NOMO-1 (cell line): ENCODE data around the gene CARMIL3.
"Not testable (repeated sequence)": the region's sequence is repeated elsewhere in the genome, so short reads cannot be mapped to it uniquely, and the experiment has no call there.

Experiments
- DNase-seq, 2 experiments: peaks; one replicate each; lab custom pipeline; 2025; ENCODE audit not compliant: unreplicated experiment in 2 of 2; lab: John Stamatoyannopoulos, UW

CARMIL3 gene, protein sequence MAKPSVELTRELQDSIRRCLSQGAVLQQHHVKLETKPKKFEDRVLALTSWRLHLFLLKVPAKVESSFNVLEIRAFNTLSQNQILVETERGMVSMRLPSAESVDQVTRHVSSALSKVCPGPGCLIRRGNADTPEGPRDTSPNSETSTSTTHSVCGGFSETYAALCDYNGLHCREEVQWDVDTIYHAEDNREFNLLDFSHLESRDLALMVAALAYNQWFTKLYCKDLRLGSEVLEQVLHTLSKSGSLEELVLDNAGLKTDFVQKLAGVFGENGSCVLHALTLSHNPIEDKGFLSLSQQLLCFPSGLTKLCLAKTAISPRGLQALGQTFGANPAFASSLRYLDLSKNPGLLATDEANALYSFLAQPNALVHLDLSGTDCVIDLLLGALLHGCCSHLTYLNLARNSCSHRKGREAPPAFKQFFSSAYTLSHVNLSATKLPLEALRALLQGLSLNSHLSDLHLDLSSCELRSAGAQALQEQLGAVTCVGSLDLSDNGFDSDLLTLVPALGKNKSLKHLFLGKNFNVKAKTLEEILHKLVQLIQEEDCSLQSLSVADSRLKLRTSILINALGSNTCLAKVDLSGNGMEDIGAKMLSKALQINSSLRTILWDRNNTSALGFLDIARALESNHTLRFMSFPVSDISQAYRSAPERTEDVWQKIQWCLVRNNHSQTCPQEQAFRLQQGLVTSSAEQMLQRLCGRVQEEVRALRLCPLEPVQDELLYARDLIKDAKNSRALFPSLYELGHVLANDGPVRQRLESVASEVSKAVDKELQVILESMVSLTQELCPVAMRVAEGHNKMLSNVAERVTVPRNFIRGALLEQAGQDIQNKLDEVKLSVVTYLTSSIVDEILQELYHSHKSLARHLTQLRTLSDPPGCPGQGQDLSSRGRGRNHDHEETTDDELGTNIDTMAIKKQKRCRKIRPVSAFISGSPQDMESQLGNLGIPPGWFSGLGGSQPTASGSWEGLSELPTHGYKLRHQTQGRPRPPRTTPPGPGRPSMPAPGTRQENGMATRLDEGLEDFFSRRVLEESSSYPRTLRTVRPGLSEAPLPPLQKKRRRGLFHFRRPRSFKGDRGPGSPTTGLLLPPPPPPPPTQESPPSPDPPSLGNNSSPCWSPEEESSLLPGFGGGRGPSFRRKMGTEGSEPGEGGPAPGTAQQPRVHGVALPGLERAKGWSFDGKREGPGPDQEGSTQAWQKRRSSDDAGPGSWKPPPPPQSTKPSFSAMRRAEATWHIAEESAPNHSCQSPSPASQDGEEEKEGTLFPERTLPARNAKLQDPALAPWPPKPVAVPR (N-terminal part only)

DNA sequence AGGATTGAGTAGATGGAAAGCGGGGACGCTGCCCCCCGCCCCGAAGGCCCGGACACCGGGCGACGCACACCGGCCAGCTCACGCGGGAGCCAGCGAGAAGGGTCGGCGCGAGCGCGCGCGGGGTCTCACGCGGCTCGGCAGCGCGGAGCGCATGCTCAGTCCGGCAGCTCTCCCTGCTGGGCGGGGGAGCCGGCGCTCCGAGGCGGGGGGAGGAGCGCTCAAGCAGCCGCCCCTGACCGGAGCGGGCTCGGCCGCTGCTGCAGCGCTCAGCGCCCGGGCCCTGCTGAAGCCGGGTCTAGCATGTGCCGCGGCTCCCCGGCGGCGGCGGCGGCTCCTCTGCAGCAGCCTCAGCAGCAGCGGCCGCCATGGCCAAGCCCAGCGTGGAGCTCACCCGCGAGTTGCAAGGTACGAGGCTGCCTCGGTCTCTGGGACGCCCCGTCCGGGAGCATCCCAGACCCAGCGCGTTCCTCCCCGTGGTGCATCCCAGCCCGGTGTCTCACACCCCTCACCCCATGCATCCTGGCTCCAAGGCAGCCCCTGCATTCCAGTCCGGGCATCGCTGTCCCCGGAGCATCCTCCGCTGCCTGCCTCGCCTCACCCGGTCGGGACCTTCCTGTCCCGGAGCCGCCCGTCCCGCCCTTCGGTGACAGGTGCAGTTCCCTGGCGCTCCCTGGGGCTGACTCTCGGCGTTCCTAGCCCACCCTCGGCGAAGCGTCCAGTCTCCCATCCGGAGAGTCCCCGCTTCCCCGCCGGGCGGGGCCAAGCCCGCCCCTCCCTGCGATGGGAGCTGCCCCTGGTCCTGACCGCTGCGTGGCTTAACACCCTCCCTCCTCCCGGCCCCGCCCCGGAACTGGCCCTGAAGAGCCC lies at the start of gene CARMIL3:
Gene CARMIL3 (plus strand): TSS at position 221 of the 867 bp plus-strand sequence. CDS start 145 bp downstream, at position 366.
- peak; percentile 15 to 31 for DNase-seq

- DNase-seq: not testable (repeated sequence)
Measured at GRCh38 chr14:24006471-24006816, 45.4 kb upstream of the CARMIL3 start.

- peak in 1 of 2 experiments; percentile 16 for DNase-seq
Measured at GRCh38 chr14:24006817-24007652, 44.8 kb upstream of the CARMIL3 start.

DNA sequence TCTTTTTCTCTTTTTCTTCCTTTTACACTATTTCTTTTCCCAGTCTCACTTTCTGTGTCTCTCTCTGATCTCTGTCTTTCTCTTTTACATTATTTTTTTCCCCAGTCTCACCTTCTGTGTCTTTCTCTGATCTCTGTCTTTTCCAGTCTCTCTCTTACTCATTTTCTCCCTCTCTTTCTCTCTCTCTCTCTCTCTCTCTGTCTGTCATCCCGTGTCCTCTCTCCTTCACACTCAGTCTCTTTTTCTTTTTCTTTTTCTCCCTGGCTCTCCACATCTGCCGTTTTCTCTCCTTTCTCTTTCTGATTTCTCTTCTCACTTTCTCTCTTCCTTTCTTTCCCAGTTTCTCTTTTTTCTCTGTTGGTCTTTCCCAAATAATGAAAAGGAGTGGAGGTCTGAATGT lies 40.8 kb upstream of the CARMIL3 start:
- no peak for DNase-seq

DNA sequence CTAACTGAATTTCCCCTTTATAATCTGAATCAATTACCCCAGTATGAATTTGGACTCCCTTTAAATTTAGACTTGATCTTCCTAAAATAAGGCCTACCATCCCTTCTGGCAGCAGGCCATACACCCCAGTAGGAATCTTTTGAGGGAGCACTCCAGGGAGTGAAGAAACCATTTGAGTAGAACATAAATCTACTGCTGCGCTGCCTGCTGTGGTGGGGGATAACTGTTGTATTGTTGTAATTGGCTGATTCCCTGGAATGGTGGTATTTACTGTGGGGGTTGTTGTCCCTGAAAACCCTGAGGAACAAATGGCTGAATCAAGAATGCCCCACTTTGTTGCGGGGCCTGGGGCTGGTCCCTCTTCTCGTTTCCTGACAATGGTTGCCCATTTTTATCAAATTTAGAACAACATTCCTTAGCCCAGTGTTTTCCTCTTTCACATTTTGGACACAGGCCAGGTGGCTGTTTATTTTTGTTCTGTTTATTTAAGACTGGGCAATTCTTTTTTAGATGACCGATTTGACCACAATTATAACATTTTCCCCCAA lies 39.0 kb upstream of the CARMIL3 start:
- DNase-seq: not testable (repeated sequence)

DNA sequence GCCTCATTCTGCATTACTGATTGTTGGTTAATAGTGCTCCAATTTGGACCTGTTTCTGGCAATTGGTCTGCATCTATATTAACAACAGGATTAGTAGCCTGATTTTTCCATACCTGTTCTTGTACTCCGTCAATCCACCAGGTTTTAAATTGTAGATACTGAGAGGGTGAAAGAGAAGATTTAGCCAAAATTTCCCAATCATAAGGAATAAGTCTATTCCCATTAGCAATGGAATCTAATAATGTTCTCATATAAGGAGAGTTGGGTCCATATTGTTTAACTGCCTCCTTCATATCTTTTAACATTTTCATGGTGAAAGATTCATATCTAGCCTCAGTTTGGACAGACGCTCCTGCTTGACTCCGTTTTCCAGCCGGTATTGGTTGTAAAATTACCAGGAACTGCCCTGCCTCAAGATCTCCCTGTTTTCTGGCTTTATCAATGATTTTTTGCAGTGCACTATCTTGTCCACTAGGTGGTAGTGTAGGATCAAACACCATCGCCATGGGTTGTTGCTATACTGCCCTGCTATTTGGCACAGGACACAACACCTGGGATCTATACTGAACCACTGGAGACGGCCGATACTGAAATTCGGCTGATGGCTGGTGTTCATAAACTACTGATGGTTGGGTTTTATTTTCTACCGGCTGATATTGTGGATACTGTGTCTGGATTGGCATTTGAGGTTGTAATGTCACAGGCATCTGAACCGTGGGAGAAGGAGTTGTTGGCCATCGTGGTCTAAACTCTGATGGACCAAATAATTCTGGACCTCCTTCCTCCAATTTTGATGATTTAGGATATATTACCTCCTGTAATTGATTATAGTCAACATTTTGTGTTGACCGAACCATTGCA lies 37.9 kb upstream of the CARMIL3 start:
- DNase-seq: peak; percentile 45 to 58

GRCh38 chr14:24015745-24016144 lies 36.1 kb upstream of the CARMIL3 start:
- not testable (repeated sequence) for DNase-seq

DNA sequence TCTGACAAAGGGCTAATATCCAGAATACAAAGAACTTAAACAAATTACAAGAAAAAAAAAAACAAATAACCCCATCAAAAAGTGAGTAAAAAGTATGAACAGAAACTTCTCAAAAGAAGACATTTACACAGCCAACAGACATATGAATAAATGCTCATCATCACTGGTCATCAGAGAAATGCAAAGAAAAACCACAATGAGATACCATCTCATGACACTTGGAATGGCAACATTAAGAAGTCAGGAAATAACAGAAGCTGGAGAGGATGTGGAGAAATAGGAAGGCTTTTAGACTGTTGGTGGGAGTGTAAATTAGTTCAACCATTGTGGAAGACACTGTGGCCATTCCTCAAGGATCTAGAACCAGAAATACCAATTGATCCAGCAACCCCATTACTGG lies 32.8 kb upstream of the CARMIL3 start:
- DNase-seq: not testable (repeated sequence)

DNA sequence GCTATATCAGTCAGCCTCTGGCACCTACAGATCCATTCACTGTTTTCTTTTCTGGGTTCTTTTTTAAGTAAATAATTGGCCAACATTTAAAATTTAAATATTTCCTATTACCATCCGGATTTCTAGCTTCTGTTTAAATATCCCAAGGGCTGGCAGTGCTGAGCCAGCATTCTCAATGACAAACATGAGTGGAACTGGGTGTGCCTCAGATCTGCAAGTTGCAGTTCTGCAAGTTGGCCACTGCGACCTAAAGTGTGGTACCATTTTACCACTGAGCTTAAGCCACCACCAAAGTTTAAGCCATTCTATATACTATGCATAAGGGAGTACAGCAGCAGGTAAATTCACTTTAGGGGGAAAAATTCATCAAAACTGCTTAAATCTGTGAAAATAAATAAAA lies 31.9 kb upstream of the CARMIL3 start:
- not testable (repeated sequence) for DNase-seq

DNA sequence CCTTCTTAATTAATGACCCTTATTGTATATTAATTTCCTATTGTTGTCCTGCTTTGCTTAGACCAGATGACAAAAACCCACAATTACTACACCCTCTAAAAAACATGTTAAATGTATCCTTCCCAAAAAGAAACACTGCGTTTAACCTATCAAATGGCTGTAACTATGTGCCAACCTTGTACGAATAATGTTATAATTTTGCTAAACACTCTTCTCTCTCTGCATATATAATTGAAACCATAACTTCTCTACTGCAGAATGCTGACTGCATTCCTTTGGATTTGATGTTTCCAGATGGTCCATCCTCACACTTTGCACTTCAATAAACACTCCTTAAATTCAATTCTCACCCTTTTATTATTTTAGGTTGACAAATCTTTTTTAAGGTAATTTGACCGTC lies 31.3 kb upstream of the CARMIL3 start:
- DNase-seq: not testable (repeated sequence)

DNA sequence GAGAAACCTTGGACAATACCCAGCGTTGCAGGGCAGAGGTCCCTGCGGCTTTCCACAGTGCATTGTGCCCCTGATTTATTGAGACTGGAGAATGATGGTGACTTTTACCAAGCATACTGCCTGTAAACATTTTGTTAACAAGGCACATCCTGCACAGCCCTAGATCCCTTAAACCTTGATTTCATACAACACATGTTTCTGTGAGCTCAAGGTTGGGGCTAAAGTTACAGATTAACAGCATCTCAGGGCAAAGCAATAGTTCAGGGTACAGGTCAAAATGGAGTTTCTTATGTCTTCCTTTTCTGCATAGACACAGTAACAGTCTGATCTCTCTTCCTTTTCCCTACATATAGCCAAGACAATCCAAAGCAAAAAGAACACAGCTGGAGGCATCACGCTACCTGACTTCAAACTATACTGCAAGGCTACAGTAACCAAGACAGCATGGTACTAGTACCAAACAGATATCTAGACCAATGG lies 26.8 kb upstream of the CARMIL3 start:
- DNase-seq: not testable (repeated sequence)

GRCh38 chr14:24029687-24030086 lies 22.1 kb upstream of the CARMIL3 start:
- not testable (repeated sequence) for DNase-seq

GRCh38 chr14:24031331-24031730 lies 20.5 kb upstream of the CARMIL3 start:
- not testable (repeated sequence) for DNase-seq

DNA sequence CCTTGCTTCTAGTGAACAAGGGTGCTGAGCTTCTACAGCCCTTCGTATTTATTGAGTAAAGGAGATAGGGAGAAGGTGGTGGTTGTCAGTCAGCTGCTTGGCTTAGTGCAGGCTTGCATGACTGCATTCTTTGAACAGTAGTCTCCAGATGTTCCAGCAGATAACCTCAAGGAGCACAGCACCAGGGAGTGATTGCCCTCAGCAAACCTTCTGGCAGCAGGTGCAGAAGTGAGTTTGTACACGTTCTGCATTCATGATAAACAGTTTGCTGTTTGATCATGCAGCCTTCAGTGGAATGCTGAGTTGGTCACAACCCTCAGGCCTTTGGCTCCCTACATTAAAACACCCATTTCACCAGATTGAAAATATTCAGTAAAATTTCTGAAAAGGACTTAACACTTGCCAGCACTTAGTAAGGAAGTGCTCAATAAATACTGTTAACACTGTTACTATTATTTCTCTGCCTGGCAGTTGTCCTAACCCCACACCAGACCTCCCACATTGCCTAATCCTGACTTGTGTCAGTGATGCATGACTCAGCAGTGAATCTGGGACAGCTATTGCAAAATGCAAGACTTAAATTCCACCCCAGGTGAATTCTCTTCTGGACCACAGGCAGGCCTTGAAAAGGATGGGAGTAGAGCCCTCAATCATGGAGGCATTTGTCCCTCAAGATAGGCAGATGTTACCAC lies 18.9 kb upstream of the CARMIL3 start:
- peak; percentile 68 to 81 for DNase-seq

DNA sequence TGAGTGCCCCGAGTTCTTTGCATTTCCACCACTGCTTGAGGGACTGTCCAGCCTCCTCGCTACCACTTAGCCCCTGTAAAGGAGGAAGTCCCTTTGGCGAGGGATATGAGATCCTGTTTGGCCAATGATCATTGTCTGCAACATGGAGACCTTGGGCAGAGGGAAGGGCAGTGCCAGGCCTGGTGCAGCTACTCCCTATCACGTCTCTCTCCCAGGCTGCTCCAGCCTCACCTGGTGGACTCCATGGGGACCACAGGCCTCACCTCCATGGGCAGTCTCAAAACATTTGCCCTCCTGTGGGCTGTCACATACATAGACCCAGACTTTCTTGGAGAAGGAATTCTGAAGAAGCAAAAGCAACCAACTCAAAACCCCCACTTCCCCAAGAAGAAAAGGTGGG lies 16.0 kb upstream of the CARMIL3 start:
- DNase-seq: not testable (repeated sequence)

DNA sequence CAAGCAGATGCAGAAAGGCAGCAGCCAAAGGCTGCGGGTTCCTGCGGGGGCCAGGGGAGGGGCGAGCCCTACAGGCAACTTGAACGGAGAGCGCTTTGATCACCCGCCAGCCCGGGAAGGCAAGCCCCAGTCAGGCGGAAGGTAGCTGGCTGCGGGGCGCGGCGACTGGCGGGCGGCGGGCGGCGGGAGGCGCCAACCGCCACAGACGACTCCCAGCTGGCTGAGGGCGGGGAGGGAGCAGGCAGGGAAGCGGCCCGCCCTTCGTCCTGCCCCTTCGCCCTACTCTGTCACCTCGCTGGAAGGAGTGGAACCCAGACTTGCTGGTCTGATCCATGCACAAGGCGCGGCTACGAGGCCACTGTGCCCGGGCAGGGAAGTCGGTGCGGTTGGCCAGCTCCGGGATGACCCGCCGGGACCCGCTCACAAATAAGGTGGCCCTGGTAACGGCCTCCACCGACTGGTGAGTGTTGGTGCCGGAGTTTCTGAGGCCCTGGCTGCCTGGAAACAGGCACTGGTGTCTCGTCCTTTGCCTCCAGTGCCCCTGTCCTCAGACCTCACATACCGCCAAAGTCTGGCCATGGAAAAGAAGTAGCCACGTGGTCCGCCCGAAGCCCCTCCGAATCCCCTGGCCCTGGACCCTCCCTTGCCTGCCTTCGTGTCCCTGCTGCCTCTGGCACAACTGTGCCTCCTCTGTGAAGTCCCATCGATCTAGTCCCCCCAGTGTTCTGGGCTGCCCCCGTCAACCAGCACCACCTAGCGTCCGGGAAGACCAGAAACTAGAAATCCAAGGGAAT lies 15.4 kb upstream of the CARMIL3 start:
- peak; percentile 62 to 85 for DNase-seq
